H54 (cell line): ENCODE results near the gene ERC2.

Experiments used
- DNase-seq: peaks from one replicate; pipeline ENCODE4 v3.0.0; 2011; ENCODE audit warnings: low spot score, mixed read lengths; ENCODE audit not compliant: insufficient read length
- FAIRE-seq: peaks from 3 replicates; lab custom pipeline; 2011; peaks lifted over from hg19 to GRCh38; lab: Jason Lieb, UNC
- POLR2A ChIP-seq: IDR thresholded peaks from 2 replicates; pipeline ENCODE4 v1.6.1; 2011; ENCODE audit warnings: low read depth, mild to moderate bottlenecking, low read length

Gene ERC2

DNA sequence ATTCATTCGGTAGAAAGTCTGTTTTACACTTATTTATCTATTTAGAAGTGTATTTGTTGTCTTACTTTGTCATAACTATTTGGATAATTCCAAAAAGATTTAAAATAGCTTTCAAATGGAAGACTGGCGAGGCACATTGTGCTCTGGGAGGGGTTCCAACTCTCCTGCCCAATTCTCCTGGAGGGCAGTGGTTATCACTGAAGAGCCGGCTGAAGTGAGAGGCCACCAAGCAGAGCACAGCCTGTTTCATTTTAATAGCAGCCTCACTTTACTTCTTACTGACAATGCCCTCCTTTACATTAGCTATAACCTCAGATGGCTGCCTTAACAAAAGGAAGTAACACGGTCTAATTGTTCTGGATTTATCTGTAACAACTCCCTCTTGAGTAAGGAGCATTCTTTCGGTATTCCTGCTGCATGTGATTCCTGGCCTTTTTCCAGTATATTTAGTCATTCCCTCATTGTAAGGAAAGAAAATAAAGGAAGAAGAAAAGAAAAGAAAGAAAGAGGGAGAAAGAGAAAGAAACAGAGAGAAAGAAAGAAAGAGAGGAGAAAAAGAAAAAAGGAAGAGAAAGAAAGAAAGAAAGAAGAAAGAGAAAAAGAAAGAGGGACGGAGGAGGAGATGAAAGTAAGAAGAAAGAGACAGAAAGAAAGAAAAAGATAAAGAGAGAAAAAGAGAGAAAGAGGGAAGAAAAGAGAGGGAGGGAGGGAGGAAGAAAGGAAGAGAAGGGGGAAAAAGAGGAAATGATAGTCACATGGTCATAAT is 641.4 kb downstream of the ERC2 start:
- TF ChIP-seq POLR2A = no peak
- FAIRE-seq (no peak), DNase-seq (no peak)

DNA sequence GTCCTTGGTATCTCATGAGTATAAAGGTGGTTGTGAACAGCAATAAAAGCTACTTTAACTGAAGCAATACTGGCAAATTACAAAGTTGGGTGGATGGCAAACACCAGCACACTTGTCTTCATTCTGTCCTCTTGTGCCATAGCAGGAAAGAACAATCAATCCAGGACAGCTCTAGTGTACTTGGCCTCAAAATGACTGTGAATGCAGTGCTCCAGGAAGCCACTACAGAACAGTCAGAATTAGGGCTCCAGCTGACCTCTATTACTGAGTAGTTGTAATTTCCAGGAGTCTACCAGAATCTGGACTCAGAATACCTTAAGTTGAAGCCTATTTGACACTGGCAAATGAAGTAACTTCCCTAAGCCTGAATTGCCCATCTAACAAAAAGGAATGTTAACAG is 642.2 kb downstream of the ERC2 start:
- no peak for FAIRE-seq
- TF ChIP-seq POLR2A = no peak
- DNase-seq = no peak

DNA sequence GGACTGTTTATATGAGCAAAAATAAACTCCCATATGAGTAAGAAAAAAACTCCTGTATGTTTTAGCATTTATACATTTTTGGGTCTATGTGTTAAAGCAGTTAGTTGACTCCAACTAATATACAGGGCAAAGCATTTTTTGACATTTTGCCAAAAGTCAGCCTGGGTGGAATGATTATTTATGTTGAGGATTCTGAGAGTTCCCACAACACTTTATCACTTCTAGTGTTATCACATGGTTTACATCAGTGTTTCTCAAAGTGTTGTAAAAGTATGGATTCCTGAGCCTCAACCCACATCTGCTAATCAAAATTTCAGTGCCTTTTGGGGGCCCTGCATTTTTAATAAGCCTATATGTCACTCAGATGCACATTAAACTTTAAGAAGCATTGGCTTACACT is 643.9 kb downstream of the ERC2 start:
- DNase-seq (no peak), FAIRE-seq (no peak)
- no peak for TF ChIP-seq POLR2A

DNA sequence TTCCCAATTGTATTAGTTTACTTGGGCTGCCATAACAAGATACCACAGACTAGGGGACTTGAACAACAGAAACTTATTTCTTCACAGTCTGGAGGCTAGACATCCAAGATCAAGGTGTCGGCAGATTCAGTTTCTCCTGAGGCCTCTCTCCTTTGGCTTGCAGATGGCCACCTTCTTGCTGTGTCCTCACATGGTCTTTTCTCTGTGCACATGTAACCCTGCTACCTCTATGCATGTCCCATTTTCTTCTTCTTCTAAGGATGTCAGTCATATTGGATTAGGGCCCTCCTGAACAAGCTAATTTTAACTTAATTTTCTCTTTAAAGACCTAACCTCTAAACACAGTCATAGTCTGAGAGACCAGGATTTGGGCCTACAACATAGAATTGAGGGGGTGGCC is 644.4 kb downstream of the ERC2 start:
- DNase-seq = no peak
- FAIRE-seq = no peak
- no peak for TF ChIP-seq POLR2A

DNA sequence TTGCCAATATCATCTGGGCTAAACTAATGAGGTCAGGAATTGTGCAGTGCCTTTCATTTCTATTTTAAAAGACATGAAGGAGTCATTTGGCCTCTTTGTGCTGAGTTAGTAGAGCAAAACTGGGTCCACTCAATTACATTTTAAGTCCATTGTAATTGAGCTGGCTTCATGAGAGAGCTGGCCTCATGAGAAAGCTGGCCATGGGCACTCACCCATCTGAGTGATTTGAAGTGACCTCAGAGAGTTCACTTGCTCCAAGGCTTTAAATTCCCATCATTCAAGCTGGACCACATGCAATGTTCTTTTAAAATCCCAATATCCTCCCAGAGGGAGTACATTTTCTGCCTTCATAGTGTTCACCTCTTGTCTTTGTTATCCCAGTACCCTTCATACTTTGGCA is 645.3 kb downstream of the ERC2 start:
- no peak for TF ChIP-seq POLR2A
- DNase-seq = no peak
- FAIRE-seq = no peak

DNA sequence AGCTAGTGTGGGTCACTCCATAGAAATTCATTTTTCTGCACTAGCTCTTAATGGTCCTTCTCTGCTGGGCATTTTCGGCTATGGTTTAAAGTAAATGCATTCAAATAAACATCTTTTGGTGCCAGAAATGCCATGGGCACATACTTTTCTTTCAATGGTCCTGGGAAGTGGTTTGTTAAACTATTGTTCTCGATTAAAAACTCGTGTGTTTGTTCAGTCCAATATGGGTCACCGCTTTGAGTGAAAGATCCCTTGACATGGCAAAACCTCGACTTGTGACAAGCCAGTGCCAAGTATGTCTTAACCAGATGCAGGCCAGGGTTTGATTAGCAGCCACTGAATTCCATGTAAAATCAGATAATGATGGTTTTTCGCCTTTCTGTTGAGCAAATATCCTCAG is 649.3 kb downstream of the ERC2 start:
- TF ChIP-seq POLR2A = no peak
- FAIRE-seq (no peak), DNase-seq (no peak)

DNA sequence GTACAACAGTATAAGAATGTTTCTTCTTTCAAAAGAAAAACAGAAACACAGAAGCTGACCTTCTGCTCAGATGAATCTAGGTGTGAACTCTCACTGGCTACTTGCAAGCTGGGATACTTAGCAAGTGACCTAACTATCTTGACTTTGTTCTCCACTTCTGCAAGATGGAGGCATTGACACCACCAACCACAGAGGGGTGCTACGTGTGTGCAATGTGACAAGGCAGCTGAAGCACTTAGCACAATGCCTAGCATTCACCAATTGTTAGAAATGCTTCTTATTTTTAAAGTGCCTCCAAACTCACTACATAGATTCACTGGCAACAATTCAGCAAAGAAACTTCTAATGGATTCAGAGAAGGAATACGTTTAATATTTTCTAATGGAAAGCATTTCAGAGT is 649.8 kb downstream of the ERC2 start:
- FAIRE-seq (no peak), DNase-seq (no peak)
- TF ChIP-seq POLR2A = no peak

DNA sequence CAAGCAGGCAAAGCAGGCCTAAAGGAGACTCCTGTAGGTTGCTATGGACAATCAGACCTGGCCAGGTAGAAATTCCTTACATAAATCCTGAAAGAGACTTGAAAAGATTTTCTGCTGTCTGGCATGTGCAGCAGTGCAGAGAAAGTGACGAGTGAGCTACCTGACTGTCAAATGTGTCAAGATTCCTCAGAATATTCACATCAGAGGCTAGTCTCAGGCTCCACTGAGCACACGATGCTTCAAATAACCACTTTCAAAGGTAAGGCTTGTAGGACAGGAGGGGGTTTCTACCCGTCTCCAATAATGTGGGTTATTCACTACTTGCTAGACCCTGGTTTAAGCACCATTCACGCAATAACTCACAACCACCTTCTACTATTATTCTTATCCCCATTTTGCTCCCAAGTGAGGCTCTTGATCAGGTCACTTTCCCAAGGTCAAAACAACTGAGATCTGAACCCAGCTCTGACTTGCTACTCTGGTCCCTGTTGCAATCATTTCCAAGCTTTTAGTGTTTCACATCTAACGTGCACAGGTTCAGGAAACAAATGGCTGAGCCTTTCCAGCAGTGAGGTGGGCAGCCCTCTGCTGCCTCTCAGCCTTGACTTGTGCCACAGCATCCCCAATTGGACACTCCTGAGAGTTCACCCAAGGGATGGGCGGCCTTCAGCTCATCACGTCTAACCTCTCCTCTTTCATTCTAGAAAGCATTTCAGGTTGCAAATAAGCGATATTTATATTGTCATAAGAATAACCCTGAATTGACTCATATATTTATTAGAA is 651.3 kb downstream of the ERC2 start:
- DNase-seq = no peak
- FAIRE-seq = no peak
- TF ChIP-seq POLR2A = no peak

DNA sequence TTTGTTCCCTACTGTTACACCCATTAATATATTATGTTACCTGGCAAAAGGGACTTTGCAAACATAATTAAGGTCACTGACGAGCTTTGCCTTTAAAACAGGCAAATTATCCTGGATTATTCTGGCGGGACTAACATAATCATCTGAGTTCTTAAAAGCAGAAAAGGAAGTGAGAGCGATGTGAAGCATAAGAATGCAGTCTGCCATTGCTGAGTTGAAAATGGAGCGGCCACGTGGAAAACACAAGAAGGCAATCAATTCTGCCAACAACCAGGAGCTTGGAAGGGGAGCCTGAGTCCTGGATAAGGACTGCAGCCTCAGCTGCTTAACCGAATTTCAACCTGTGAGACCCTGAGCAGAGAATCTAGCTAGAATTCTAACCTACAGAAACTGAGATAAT is 653.0 kb downstream of the ERC2 start:
- DNase-seq (no peak), FAIRE-seq (no peak)
- no peak for TF ChIP-seq POLR2A

DNA sequence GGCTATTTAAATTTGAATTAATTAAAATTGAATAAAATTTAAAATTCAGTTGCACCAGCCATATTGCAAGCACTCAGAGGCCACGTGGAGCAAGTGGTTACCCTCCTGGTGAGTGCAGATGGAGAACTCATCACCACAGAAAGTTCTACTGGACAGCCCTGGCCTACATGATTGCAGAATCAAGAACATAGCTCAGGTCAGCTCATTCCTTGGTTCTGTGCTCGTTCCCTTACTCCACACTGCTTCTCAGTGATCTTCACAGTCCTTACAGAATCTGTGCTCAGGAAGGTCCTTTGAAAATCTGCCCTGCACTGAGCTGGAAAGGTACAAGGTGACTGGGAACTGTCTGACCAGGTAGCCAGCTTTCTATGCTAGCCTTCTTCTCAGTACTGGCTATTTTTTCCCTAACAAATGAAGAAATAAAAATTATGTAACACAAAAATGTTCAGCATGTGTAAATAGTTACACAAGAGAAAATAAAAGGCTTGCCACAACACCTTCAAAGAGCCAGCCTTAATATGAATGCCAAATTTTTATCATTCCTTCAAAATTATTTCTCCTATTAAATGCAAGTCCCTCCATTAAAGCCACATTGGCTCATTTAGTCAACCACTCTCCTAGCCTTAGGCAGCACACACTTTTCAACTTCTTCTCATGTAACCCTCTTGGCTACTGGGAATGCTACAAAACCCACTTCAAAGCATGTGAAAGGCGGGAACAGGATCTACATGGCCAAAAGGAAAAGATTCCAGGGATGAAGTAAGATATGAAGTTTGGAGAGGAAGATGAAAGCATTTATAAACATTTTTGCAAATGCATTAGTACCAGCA is 654.8 kb downstream of the ERC2 start:
- TF ChIP-seq POLR2A = no peak
- FAIRE-seq (no peak), DNase-seq (no peak)

DNA sequence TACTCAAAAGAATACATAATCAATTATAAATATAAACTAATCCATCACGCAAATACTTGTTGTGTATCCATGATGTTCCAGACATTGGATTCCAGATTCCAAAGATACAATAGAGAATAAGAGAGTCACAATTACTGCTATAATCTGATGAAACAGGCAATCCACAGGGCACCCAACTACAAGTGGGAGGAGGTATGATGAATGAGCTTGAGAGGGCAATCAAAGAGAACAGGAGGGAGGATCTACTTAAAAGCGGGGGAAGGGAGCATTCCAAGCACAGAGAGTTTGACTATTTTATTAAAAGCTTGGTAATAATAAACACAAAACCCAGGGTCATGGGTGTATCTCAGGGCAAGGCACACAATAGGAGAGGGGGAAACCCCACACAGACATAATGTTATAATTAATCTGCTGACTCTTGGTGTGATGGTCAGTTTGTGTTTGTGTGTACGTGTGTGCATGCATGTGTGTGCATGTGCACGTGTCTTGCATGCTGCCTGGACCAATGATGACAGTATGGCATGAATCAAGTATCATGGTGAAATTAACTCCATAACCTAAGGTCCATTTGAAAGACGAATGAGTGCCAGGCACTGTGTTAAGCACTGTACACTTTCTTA is 655.8 kb downstream of the ERC2 start:
- DNase-seq = no peak
- FAIRE-seq = no peak
- TF ChIP-seq POLR2A = no peak

DNA sequence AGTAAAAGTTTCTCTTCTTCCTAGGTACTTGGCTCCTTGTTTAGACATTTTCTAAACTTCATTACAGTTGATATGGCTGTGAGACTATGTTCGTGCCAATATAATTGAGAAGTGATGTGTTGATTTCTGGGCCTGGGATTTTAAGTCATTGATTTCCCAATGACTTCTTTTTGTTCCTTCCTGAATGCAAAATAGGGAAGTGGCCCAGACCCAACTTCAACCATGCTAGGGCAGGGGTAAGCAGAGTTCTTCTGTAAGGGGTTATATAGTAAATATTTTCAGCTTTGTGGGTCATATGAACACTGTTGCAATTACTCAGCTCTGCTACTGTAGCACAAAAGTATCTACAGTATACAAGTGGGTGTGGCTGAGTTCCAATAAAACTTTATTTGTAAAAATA is 661.1 kb downstream of the ERC2 start:
- no peak for FAIRE-seq
- no peak for DNase-seq
- TF ChIP-seq POLR2A = no peak

DNA sequence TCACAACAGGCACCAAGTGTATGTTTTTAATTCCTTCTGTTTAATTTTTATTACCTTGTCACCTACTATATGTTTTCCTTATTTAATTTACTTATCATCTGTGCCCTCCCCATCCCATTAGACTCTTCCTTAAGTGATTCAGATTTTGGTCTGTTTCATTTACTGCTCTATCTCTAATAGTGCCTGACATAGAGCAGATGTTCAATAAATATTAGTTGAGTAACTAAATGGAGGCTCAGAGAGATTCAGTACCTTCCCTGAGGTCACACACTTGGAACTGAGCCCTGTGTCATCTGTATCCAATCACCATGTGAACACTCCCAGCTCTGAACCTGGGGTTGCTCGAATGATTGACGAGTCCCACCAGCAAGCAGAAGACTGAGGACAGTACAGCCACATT is 663.1 kb downstream of the ERC2 start:
- no peak for FAIRE-seq
- no peak for DNase-seq
- no peak for TF ChIP-seq POLR2A
